BJ (cell line): ENCODE measurements around the gene ENOSF1. TPM values are rescaled to one million over a fixed set of nuclear protein-coding genes. Genes with fewer than 3 reads are reported as not detected.

ENCODE experiments used
- CTCF ChIA-PET: fragments of 350-600 bp; formaldehyde crosslinking; extraction: SDS; loops from one replicate; lab custom pipeline; 2021; ENCODE audit warnings: antibody characterized with exemption, inconsistent platforms; lab: Yijun Ruan, JAX
- POLR2A ChIA-PET: fragments of 300-600 bp; sonication (Branson Sonifier 250); formaldehyde crosslinking; extraction: SDS; loops from one replicate; lab custom pipeline; 2021; ENCODE audit warnings: antibody characterized with exemption; lab: Charles Lee
- DNase-seq: peaks from one replicate; pipeline ENCODE4 v3.0.0-alpha.2; 2011; ENCODE audit warnings: low read depth
- H3K27me3 ChIP-seq: 2 replicates; pipeline ENCODE4 v1.6.0; 2011; ENCODE audit warnings: low read length; ENCODE audit not compliant: control insufficient read depth, insufficient read depth
- H3K36me3 ChIP-seq: 2 replicates; pipeline ENCODE4 v1.5.1; 2011; ENCODE audit warnings: low read length; ENCODE audit not compliant: control insufficient read depth, insufficient read depth
- H3K4me3 ChIP-seq: 2 replicates; pipeline ENCODE4 v1.5.1; 2011; ENCODE audit warnings: low read depth, mild to moderate bottlenecking, control low read depth, low read length
- CTCF ChIP-seq: IDR thresholded peaks from 2 replicates; pipeline ENCODE4 v1.5.1; 2011; ENCODE audit warnings: low read depth, mild to moderate bottlenecking, control low read depth, inconsistent platforms, low read length, moderate library complexity; ENCODE audit not compliant: insufficient read depth
- polyA plus RNA-seq: library from polyadenylated mRNA; depleted of rRNA; stranded (reverse); fragments of >200 nt; gene quantifications from 2 replicates; pipeline ENCODE4 v1.2.3, GENCODE V29; 2011

Gene ENOSF1
- polyA plus RNA-seq, 1 experiment: 16.4 TPM

- ChIA-PET POLR2A (no interaction called here), CTCF (interaction anchor here (1.1 kb wide), 1 partner anchor 153 kb away, joined by 3 read pairs; no protein-coding TSS in a partner anchor)
- DNase-seq: no peak
- no peaks in the 10 kb centered on the region for H3K27me3 ChIP-seq
- H3K4me3 ChIP-seq: no peak overlapping the region
- peaks cover 8% of the 10 kb centered on the region for H3K36me3 ChIP-seq
- no peak for TF ChIP-seq CTCF
Observed at GRCh38 chr18:678482-679182, 33.8 kb downstream of the ENOSF1 start.

GRCh38 chr18:677951-678381 lies 34.5 kb downstream of the ENOSF1 start:
- DNase-seq: no peak
- CTCF ChIA-PET: no interaction called here
- Histone ChIP-seq H3K4me3 (no peak overlapping the region), H3K36me3 (peaks cover 8% of the 10 kb centered on the region), H3K27me3 (no peaks in the 10 kb centered on the region)
- no peak for TF ChIP-seq CTCF
- POLR2A ChIA-PET: no interaction called here

- no peak for DNase-seq
- CTCF ChIA-PET: no interaction called here
- POLR2A ChIA-PET: no interaction called here
Observed at GRCh38 chr18:677145-677544, 35.3 kb downstream of the ENOSF1 start.

GRCh38 chr18:676736-677135 lies 35.7 kb downstream of the ENOSF1 start:
- H3K36me3 ChIP-seq: peaks cover 8% of the 10 kb centered on the region
- H3K4me3 ChIP-seq: no peak overlapping the region
- H3K27me3 ChIP-seq: no peaks in the 10 kb centered on the region
- no peak for DNase-seq
- POLR2A ChIA-PET: no interaction called here
- CTCF ChIA-PET: no interaction called here
- TF ChIP-seq CTCF: no peak

More at GRCh38 chr18:677145-677544, 35.3 kb downstream of the ENOSF1 start:
- no peak for TF ChIP-seq CTCF
- Histone ChIP-seq H3K27me3 (no peaks in the 10 kb centered on the region), H3K36me3 (peaks cover 8% of the 10 kb centered on the region), H3K4me3 (no peak overlapping the region)

GRCh38 chr18:676069-676468 lies 36.4 kb downstream of the ENOSF1 start:
- POLR2A ChIA-PET: no interaction called here
- Histone ChIP-seq H3K36me3 (peaks cover 5% of the 10 kb centered on the region), H3K27me3 (no peaks in the 10 kb centered on the region), H3K4me3 (no peak overlapping the region)
- CTCF ChIA-PET: interaction anchor here (1.5 kb wide), 1 partner anchor 27 kb away, joined by 3 read pairs; no protein-coding TSS in a partner anchor
- TF ChIP-seq CTCF: no peak
- no peak for DNase-seq
